Measurements from ENCODE around the gene TRIM60.

- TF ChIP-seq CTCF (IDR thresholded peaks at IDR 0.05): no peak
- TF ChIP-seq POLR2A (IDR thresholded peaks at IDR 0.05): no peak
These were observed 21.3 kb upstream of the TRIM60 start for GRCh38 chr4:165010487-165010886.
